K562 (cell line): Measurements from ENCODE around the gene ELF1. TPM values are rescaled to one million over a fixed set of nuclear protein-coding genes. Genes with fewer than 3 reads are reported as not detected.

Experiments
- BRD4 ChIP-seq: fragments of 200-600 bp; sonication (generic); IDR thresholded peaks from 2 replicates; pipeline ENCODE4 v1.6.1; 2017; ENCODE audit warnings: inconsistent platforms
- CBFA2T3 ChIP-seq: fragments of 450-650 bp; IDR thresholded peaks from 2 replicates; pipeline ENCODE4 v1.6.1; 2017
- EP400 ChIP-seq: fragments of 450-650 bp; IDR thresholded peaks from 2 replicates; pipeline ENCODE4 v1.6.1; 2017; ENCODE audit warnings: antibody characterized with exemption, mild to moderate bottlenecking, moderate library complexity
- HNRNPL ChIP-seq: fragments of 200-400 bp; formaldehyde crosslinking; IDR thresholded peaks from 2 replicates; pipeline ENCODE4 v1.6.1; 2017; ENCODE audit warnings: low read depth, mild to moderate bottlenecking, low read length
- ID3 ChIP-seq, 2 experiments: fragments of 250-450 bp in 1 of 2; fragments of 450-650 bp in 1 of 2; sonication (Bioruptor Pico) in 1 of 2; IDR thresholded peaks; 2 replicates each; pipeline versions ENCODE4 v1.6.1 to v1.8.0; 2016 to 2021; ENCODE audit warnings: mild to moderate bottlenecking in 2 of 2, moderate library complexity in 2 of 2, missing compliant biosample characterization in 1 of 2, missing genetic modification characterization in 1 of 2
- ILK ChIP-seq: fragments of 450-650 bp; IDR thresholded peaks from 2 replicates; pipeline ENCODE4 v1.6.1; 2016; ENCODE audit warnings: missing genetic modification characterization, low read depth, mild to moderate bottlenecking, missing compliant biosample characterization, moderate library complexity, borderline replicate concordance
- JUN ChIP-seq, 2 experiments: sonication (generic) in 1 of 2; formaldehyde crosslinking in 1 of 2; IDR thresholded peaks; 2 replicates each; pipeline versions ENCODE4 v1.6.1 to v1.8.0; 2012 to 2022; ENCODE audit warnings: borderline replicate concordance in 2 of 2, mild to moderate bottlenecking in 2 of 2, improper control_type of control experiment in 1 of 2, low read depth in 1 of 2, low read length in 1 of 2, missing genetic modification reagents in 1 of 2
- KLF6 ChIP-seq: fragments of 250-450 bp; sonication (Bioruptor Pico); IDR thresholded peaks from 2 replicates; pipeline ENCODE4 v1.4.0; 2020; ENCODE audit warnings: mild to moderate bottlenecking, moderate library complexity, borderline replicate concordance
- MAX ChIP-seq: sonication (generic); formaldehyde crosslinking; IDR thresholded peaks from 2 replicates; pipeline ENCODE4 v1.9.0; 2022; ENCODE audit warnings: mild to moderate bottlenecking, missing genetic modification reagents
- POLR2H ChIP-seq: IDR thresholded peaks from 2 replicates; pipeline ENCODE4 v1.6.1; 2016; ENCODE audit warnings: missing genetic modification characterization, low read depth, mild to moderate bottlenecking, control low read depth, missing compliant biosample characterization, moderate library complexity
- PTBP1 ChIP-seq: fragments of 200-400 bp; formaldehyde crosslinking; IDR thresholded peaks from 2 replicates; pipeline ENCODE4 v1.6.1; 2017; ENCODE audit warnings: low read depth, low read length
- SNRNP70 ChIP-seq: fragments of 200-400 bp; formaldehyde crosslinking; optimal IDR thresholded peaks from 2 replicates; pipeline ENCODE3; 2017; ENCODE audit warnings: low read depth, low read length
- SOX6 ChIP-seq: fragments of 450-650 bp; IDR thresholded peaks from 2 replicates; pipeline ENCODE4 v1.6.1; 2014; ENCODE audit warnings: mild to moderate bottlenecking
- TAF7 ChIP-seq: fragments of 450-650 bp; IDR thresholded peaks from 2 replicates; pipeline ENCODE4 v1.6.1; 2016; ENCODE audit warnings: missing genetic modification characterization, missing compliant biosample characterization
- ZBTB11 ChIP-seq, 3 experiments: fragments of 200-800 bp in 1 of 3; fragments of 250-450 bp in 1 of 3; fragments of 450-650 bp in 1 of 3; sonication (Bioruptor Pico) in 1 of 3; sonication (Bioruptor generic) in 1 of 3; formaldehyde crosslinking in 1 of 3; IDR thresholded peaks; 2 replicates each; pipeline versions ENCODE4 v1.6.1 to v1.8.0; 2016 to 2022; ENCODE audit warnings: mild to moderate bottlenecking in 2 of 3, missing genetic modification characterization in 2 of 3, missing compliant biosample characterization in 1 of 3, moderate library complexity in 1 of 3
- ZBTB26 ChIP-seq: fragments of 450-650 bp; formaldehyde crosslinking; IDR thresholded peaks from 2 replicates; pipeline ENCODE4 v1.4.0; 2022; ENCODE audit warnings: missing genetic modification characterization
- ZFP30 ChIP-seq: fragments of 250-450 bp; sonication (Bioruptor Pico); IDR thresholded peaks from 2 replicates; pipeline ENCODE4 v1.8.0; 2022; ENCODE audit warnings: moderate library complexity, mild to moderate bottlenecking, inconsistent platforms, borderline replicate concordance
- ZFP36 ChIP-seq: fragments of 150-350 bp; IDR thresholded peaks from 2 replicates; pipeline ENCODE4 v1.6.1; 2018; ENCODE audit warnings: low read length, low read depth; ENCODE audit not compliant: partially characterized antibody
- ZFPM2 ChIP-seq: fragments of 250-450 bp; sonication (Bioruptor Pico); IDR thresholded peaks from 2 replicates; pipeline ENCODE4 v1.5.1; 2022; ENCODE audit warnings: mild to moderate bottlenecking
- ZNF174 ChIP-seq: fragments of 250-450 bp; sonication (Bioruptor Pico); IDR thresholded peaks from 2 replicates; pipeline ENCODE4 v1.4.0; 2020; ENCODE audit warnings: mild to moderate bottlenecking
- ZNF449 ChIP-seq: fragments of 250-450 bp; sonication (Bioruptor Pico); IDR thresholded peaks from 2 replicates; pipeline ENCODE4 v1.8.0; 2022; ENCODE audit warnings: moderate library complexity, mild to moderate bottlenecking, inconsistent platforms
- polyA plus RNA-seq, 8 experiments: library from polyadenylated mRNA; depleted of rRNA in 4 of 8; stranded (reverse) in 5 of 8; unstranded in 3 of 8; fragments of >200 nt; fragmentation: Nextera tagmentation in 2 of 8; fragmentation: Illumina TruSeq in 1 of 8; extraction: Ambion mirVana in 2 of 8; extraction: Trizol in 1 of 8; gene quantifications; 2 replicates each; pipeline versions ENCODE4 v1.2.1 to v1.2.3, GENCODE V29; 2011 to 2014; ENCODE audit warnings: inconsistent platforms in 1 of 8, missing spikeins in 1 of 8
- total RNA-seq, 7 experiments: library from RNA; depleted of rRNA in 6 of 7; stranded (reverse); fragments of >200 nt in 6 of 7; fragmentation: Illumina TruSeq in 2 of 7; extraction: Trizol in 2 of 7; gene quantifications; 2 replicates each; pipeline versions ENCODE4 v1.2.1 to v1.2.3, GENCODE V29; 2011 to 2021; ENCODE audit warnings: low replicate concordance in 1 of 7

Gene ELF1
- total and polyA plus RNA-seq, 9 of the 15 experiments (the other 6 are each of a cell fraction or from before 2014, with no cell fraction given), result 24.7 to 54.4 (median 33.4) TPM

- TF ChIP-seq JUN (IDR thresholded peaks at IDR 0.05; ENCODE audit: borderline replicate concordance, low read depth, low read length), result peak; percentile 91
- no peak for TF ChIP-seq JUN (CRISPR knock-in tag; IDR thresholded peaks at IDR 0.05; ENCODE audit: borderline replicate concordance)
- no peak for TF ChIP-seq ZNF449 (CRISPR knock-in tag)
- peak; percentile 43; the same call in 1 of the 2 replicates for TF ChIP-seq SOX6
- TF ChIP-seq PTBP1, result no peak
- no peak for TF ChIP-seq KLF6 (CRISPR knock-in tag)
- peak; percentile 95 for TF ChIP-seq EP400
- no peak for TF ChIP-seq CBFA2T3
- 0 out of 6 replicates have a peak, but pooled peaks of 1 of the 3 experiments have one; percentile 30 for TF ChIP-seq ZBTB11 (CRISPR knock-in tag; IDR thresholded peaks at IDR 0.05)
- TF ChIP-seq HNRNPL, result no peak
- no peak for TF ChIP-seq MAX (CRISPR knock-in tag)
- no peak for TF ChIP-seq ZFPM2 (CRISPR knock-in tag)
- 0 out of 2 replicates have a peak, but pooled peaks have one; percentile 34 for TF ChIP-seq ZNF174
- TF ChIP-seq ZBTB26, result no peak
- TF ChIP-seq TAF7 (tag), result no peak; the same call in 1 of the 2 replicates
- no peak for TF ChIP-seq ZFP36
- no peak for TF ChIP-seq ILK (tag)
- peak; percentile 82 for TF ChIP-seq POLR2H
- TF ChIP-seq SNRNP70, result no peak
- no peak for TF ChIP-seq ZFP30 (CRISPR knock-in tag)
- no peak for TF ChIP-seq ID3 (CRISPR knock-in tag; IDR thresholded peaks at IDR 0.05)
- TF ChIP-seq ID3 (tag; IDR thresholded peaks at IDR 0.05), result 0 out of 2 replicates have a peak, but pooled peaks have one; percentile 18
- TF ChIP-seq BRD4, result peak; percentile 61; the same call in 1 of the 2 replicates
These were observed at the start of gene ELF1 (continued) for GRCh38 chr13:41019011-41019487.
